Measurements from ENCODE around the gene RRM1.

RRM1 gene

DNA sequence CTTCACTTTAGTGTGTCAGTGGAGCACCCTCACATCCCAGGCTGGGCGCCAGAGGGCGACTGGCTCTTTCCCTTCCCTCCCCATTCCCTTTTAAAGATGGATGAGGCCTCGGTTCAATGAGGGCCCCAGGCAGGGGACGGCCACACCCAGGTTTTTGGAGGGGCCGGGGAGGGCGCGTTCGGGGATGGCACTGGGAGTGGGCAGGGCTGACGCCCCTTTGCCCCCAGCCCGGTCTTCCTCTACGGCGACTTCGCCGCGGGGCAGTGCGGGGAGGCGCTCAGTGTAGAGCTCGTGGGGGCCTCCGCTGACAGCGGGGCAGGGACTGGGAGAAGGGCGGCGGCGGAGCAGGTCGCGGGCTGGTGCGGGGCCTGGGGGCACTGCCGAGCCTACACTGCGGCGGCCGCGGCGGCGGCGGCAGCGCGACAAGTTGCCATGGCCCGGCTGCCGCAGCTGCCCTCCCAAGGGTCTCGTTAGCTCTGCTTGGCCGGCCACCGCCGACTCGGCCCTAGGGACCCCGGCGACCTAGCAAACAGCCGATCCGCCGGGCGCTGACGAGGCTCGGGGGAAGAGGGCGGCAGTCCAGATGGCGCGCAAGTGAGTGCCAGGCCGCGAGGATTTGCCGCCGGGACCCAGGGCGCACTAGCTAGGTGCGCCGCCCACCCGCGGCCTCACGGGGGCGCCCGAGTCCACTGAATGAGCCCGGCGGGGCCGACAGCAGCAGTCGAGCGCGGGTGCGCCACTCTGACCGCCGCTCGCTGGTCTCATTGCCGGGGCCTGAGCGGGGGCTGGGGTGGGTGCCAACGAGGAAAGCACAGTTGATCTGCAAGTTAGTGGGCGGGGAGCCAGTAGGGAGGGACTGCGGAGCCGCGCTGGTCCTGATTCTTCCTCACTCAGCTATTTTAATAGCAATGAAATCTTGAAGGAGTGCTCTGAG, 92.7 kb downstream of the RRM1 start:
- DNase-seq (ENCODE audit: low spot score) = peak; percentile 77

Data from kidney tubule cell (primary cell).